ENCODE measurements around the gene MARCHF9.
"Not testable (repeated sequence)": the region's sequence is repeated elsewhere in the genome, so short reads cannot be mapped to it uniquely, and the experiment has no call there.

Gene MARCHF9

DNA sequence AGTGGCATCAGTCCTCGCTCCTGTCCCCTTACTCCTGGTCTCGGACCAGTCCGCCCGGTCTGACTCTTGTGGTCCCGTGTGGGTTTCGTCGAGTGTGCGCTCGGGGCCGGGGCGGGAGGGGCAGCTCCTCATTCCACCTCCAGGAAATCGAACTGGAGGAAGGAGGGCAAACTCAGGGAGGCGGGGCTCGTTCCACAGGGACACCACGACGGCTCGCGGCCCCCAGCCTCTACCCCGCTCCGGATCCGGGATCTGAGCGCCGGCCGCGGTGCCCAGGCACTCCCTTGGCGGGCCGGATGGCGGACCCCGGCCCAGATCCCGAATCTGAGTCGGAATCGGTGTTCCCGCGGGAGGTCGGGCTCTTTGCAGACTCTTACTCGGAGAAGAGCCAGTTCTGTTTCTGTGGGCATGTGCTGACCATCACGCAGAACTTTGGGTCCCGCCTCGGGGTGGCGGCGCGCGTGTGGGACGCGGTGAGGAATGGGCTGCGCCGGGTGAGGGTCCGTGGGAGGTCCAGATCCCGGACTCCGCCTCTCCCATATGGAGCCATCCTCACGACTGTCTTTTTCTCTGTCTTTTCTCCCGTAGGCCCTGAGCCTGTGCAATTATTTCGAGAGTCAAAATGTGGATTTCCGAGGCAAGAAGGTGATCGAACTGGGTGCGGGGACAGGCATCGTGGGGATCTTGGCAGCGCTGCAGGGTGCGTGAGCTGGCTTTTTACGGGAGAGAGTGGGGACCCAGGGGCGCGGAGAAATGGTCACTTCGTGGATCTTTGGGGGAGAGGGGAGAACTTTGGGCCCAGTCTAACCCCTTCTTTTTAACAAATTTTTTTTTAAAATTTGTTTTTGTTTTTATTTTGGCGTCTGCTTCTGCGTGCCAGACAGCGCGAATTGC is 17.8 kb downstream of the MARCHF9 start, which contains the start of gene EEF1AKMT3:
Gene EEF1AKMT3, plus strand, starts transcription at position 186 of the 894 bp plus-strand sequence. Its CDS starts 111 bp downstream, at position 297.
- DNase-seq: peak; percentile 45

DNA sequence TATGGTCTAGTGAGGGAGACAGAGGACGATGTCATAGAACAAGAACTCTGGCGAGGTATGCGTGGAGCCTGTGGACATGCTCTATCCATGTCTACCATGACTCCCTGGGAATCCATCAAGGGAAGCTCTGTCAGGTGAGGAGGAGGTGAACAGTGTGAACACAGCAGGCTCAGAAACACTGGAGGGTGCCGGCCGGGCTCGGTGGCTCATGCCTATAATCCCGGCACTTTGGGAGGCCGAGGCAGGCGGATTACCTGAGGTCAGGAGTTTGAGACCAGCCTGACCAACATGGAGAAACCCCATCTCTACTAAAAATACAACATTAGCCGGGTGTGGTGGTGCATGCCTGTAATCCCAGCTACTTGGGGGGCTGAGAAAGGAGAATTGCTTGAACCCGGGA is 19.7 kb downstream of the MARCHF9 start:
- not testable (repeated sequence) for DNase-seq

DNA sequence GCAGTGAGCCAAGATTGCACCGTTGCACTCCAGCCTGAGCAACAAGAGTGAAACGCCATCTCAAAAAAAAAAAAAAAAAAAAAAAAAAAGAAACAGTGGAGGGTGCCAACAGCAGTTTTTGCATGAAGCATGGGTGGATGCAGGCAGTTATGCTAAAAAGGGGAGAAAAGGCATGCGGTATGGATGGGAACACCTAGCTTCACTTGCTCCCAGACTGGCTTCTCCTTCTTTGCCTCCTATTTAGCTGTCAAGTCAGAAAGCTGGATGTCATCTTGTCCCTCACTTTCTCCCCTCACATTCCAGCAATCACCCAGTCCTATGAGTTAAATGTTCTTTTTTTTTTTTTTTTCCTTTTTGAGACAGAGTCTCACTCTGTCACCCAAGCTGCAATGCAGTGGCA is 20.1 kb downstream of the MARCHF9 start:
- DNase-seq: no peak

DNA sequence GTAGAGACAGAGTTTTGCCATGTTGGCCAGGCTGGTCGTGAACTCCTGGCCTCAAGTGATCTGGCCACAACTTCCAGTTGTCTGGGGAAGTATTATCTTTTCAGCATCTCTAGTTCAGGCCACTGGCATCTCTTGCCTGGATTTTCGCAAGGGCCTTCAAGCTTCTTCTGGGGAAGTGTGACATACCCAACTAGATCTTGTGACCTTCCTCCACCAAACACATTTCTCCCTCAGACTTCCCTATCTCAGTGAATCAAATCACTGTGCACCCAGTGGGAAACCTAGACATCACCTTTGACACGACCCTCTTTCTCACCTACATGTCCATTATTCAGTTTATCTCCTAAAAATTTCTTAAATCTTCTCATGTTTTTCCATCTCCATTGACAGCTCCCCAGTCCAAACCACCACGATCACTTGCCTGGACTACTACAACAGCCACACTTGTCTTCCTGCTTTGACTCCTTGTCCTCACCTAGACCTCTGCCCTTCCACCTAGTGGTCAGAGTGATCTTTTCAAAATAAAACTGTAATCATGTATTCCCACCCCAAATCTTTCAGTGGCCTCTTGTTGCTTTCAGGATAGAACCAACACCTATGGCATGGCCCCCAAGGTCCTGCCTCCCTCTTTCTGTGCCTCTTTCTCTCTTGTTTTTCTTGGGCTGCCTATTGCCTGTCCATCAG is 20.8 kb downstream of the MARCHF9 start:
- DNase-seq: no peak

DNA sequence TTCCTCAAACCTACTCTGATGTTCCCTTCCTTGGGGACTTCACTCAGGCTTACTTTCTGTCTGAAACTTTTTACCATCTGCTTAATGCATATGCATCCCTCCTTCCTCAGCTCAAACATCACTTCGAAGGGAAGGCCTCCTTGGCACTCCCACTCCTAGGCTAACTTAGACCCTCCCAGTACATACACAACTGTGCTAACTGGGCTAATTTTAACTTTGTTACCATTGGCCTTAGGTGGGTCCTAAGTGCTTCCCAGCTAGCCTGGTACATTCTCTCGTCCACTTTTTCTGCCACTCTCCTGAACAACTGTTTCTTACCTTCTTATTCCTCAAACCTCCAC is 21.3 kb downstream of the MARCHF9 start:
- no peak for DNase-seq

DNA sequence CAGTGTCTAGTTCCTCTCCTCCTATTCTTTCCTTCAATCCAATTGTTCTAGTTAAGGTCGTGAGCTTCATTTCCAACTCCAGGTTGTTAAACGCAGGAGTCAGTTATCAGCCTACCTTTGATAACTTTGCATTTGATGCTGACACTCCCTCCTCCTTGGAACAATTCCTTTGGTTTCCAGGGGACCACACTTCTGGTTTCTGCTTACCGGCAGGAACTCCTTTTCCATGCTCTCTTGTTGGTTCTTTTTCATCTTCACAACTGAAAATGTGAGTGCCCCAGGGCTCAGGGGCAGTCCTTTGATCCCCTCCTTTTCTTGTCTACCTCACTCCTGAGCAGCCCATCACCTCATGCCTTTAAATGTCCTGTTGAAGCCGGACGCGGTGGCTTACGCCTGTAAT is 22.5 kb downstream of the MARCHF9 start:
- DNase-seq: no peak

DNA sequence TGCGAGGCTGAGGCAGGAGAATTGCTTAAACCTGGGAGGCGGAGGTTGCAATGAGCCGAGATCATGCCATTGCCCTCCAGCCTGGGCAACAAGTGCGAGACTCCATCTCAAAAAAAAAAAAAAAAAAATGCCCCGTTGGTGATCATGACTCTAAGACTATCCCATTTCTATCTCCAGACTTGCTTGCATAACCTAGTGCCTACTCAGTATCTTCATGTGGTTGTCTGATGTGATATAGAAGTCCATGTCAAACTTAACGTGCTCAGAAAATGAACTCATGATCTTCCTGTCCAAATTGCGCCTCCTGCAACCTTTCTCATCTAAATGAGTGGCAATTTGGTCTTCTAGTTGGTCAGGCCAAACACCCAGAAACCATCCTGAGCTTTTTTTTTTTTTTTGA is 23.0 kb downstream of the MARCHF9 start:
- no peak for DNase-seq

DNA sequence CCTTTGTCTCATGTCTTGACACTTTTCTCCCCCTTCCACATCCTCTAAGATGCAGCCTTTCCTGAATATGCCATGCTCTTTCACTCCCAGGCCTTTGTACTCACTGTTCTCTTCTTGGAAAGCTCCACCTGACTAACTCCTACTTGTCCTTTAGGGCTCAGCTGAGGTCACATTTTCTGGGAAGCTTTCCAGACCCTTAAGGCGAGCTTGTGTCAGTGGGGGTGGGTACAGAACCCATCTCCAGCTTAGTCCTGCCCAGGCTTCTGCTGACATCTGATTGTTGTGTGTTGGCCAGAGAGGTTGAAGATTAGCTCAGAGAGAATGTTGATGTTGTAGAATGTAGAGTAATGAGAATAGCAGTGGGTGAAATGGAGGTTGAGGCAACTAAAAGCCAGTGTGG is 24.8 kb downstream of the MARCHF9 start:
- DNase-seq: no peak

DNA sequence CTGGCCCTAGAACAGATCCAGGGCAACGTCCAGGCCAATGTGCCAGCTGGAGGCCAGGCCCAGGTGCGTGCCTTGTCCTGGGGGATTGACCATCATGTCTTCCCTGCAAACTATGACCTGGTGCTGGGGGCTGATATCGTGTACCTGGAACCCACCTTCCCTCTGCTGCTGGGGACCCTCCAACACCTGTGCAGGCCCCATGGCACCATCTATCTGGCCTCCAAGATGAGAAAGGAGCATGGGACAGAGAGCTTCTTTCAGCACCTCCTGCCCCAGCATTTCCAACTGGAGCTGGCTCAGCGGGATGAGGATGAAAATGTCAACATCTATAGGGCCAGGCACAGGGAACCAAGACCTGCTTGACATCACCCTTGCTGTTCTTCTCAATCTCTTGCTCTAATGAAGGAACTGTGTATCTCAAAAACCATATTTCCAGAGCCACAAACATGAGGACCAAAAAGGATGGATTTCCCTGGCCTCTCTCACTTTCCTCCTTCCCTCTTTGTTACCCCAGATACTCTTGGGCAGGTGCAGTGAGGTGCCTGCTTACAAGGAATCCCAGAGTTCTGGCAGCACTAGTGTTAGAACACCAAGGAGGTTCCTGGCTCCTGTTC is 25.5 kb downstream of the MARCHF9 start:
- DNase-seq: no peak

DNA sequence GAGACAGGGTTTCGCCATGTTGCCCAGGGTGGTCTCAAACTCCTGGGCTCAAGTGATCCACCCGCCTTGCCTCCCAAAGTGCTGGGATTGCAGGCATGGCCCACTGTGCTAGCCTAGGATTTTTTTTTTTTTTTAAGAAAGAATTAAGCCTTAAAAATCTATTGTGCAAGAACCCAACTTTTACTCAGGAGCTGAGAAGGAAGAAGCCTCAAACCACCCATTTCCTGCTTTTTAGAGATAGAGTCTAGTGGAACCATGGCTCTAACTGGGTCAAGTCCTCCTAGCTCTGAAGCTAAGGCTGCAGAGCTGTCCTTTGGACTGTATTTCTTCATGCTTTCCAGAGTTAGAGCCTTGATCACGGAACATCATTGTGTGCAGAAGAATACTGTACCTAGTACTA is 26.3 kb downstream of the MARCHF9 start:
- no peak for DNase-seq

DNA sequence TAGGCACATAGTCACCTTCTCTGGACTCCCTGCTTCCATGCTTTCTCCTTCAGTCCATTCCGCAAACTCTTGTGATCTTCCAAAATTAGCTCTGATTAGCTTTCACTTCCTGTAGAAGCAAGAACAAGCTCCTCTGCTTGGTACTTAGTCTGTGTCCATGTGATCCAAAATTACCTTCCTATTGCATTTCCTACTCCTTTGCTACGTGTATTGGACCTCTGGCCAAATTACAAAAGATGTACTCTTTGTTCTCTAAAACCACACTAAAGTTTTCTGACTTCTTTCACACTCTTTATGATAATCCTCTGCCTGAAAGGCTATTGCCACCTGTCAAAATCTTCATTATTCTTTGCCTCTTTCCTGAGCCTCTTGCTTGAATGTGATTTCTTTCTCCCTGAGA is 26.9 kb downstream of the MARCHF9 start:
- no peak for DNase-seq

DNA sequence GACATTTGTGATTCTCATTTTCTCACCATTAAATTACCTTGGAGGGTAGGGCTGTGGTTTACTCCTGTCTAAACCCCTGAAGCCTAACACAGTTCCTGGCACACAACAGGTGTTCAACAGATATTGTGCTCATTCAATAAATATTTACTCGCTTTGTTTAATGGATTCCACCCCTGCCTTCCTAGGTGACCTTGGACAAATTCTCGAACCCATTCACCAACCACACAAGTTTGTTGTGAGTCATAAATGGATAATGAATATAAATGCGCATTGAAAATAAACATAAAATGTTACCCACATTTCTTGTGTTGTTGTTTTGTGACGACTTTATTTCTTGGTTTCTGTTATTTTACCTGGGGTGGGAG is 27.3 kb downstream of the MARCHF9 start:
- no peak for DNase-seq

DNA sequence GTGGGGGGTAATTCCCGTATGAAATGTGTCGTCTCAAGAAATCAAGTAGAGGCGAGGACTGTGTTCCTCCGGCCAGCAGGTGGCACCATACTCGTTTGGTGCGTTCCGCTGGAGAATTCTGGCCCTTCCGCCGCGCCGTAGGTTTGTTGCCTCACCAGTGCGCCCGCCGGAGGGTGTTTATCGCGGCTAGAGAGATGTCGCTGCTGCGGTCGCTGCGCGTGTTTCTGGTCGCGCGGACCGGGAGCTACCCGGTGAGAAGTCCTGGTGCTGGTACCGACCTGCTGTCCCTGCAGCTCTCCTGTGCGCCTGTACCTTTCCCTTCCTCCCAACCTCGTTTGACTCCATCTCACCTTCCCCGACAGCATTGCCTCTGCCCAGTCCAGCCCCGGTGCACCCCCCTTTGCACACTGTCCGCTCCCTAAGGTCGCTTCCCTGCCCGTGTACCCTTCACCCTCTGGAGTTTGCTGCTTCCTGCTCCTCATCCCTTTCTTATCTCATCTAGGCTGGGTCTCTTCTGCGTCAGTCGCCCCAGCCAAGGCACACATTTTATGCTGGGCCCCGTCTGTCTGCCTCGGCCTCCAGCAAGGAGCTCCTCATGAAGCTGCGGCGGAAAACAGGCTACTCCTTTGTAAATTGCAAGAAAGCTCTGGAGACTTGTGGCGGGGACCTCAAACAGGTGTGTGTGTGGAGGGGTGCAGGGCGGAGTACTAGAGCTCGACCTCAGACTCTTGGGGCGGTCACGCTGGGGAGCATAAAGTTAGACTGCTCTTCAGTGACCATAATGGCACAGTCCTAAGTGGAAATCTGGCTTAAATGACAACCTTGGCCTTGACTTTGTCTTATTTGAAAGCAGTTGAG is 27.9 kb downstream of the MARCHF9 start, which contains the start of gene TSFM:
Gene TSFM, plus strand, starts transcription at position 180 of the 858 bp plus-strand sequence. Its CDS starts 15 bp downstream, at position 195.
- peak; percentile 95 for DNase-seq

DNA sequence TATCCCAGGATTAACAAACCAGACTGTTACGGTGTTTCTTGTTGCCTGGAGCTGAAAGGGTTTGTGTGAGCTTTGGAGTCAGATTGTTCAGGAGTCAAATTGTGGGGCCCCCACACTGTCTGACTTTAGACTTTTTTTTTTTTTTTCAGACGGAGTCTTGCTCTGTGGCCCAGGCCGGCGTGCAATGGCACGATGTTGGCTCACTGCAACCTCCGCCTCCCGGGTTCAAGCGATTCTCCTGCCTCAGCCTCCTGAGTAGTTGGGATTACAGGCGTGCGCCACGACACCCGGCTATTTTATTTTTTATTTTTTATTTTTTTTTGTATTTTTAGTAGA is 28.5 kb downstream of the MARCHF9 start:
- DNase-seq: no peak

DNA sequence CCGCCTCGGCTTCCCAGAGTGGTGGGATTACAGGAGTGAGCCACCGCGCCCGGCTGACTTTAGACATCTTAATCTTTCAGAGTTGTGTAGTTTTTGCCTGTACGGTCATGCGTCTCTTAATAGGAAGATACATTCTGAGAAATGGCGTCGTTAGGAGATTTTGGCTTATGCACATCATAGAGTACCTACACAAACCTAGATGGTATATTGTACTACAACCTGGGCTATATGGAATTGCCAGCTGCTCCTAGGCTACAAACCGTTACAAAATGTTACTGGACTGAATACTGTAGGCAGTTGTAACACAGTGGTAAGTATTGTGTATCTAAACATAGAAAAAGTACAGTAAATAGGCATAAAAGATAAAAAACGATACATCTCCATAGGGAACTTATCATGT is 29.0 kb downstream of the MARCHF9 start:
- no peak for DNase-seq

DNA sequence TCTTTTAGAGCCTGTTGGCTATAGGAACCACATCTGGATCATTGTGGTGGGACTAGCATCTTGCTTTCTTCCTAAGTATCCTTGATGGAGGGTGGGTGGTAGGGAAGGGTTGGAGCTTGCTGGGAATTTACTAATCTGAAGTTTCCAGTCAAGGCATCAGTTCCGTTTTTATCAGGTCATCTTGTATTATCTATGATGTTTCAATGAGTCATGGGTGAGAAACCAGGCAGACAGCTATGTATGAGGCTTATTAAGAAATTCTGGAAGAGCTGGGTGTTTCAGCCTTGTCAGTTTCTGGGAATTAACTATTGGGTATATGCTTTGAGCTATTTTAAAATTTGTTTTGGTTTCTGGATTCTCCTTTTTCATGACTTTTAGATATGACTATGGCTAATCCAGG is 39.0 kb downstream of the MARCHF9 start:
- DNase-seq: no peak

DNA sequence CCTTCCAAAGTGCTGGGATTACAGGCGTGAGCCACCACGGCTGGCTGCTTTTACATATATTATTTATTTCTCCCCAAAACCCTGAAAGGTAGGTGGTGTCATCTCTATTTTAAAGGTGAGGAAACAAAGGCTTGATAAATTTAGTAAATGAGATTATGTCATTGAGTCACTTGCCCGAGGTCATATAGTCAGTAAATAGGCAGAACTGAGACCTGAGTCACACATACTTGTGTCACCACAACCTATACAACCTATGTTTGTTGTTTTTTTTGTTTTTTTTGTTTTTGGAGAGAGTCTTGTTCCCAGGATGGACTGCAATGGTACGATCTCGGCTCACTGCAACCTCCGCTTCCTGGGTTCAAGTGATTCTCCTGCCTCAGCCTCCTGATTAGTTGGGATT is 40.5 kb downstream of the MARCHF9 start:
- no peak for DNase-seq

DNA sequence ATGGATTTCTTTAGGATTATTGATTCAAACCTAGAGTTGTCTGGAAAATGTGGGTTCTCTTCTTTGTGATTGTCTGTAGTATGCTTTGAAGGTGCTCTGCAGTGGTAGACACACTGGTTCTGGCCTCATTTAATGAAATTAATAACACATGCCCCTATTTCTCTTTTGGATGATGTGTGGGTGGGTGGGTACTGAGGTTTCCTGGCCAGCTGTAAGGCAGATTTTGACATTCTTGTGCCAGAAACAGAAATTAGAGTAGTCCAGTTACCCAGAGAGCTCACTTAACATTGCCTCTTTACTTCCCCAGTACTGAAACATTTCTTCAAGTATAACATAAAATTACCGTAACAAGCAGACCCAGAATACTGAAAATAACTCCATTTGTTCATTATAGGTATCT is 42.1 kb downstream of the MARCHF9 start:
- DNase-seq: no peak

DNA sequence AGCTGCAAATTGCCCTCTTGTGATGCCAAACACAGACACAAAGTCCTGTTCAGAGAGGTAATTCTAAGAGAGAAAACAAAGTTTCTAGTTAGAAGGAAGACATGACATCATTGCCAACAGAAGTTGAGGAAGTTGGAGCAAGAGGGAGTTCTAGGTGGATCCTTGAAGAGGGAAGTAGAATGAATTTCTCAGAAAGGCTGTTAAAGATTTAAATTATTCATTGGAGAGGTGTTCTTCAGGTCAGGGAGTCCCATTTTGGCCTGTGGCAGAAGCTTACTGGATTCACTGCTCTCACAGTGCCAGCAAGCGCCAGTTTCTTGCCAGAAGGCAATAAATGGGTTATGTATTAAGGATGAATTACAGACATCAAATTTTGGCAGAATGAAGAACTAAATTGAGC is 43.0 kb downstream of the MARCHF9 start:
- no peak for DNase-seq

DNA sequence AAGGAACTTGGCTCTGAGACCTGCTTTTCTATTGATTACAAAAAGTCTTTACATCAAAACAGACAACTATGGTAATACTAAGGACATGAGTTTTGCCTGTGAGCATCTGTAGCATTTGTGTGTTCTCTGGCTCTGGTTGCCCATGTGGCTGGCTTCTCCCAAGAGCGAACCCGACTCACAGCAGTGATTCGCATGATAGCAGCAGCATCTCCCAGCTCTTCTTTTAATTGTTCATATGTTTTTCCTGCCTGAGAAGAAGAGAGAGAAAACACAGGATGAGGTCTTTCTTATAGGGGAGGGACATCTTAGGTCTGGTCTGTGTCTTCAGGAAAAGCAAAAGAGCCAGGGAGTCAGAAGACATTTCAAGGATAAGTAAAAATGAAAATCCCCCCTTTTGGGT is 46.1 kb downstream of the MARCHF9 start:
- no peak for DNase-seq

DNA sequence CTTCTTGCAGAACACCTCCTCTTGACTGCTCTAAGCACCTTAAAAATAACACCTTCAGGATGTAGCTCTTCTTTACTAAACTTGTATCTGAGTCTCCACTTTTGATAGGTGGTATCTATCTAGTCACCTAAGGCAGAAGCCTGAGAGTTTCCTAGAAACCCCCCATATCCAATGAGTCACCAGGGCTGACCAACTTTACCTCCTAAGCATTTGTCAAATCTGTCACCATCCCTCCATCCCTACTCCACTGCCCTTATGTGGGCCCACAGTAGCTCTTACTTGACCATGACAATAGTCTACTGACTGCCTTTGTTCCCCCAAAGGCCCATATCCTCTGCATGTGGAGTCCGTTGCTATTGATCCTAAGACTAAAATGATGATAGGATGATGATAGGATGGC is 47.7 kb downstream of the MARCHF9 start:
- DNase-seq: no peak

DNA sequence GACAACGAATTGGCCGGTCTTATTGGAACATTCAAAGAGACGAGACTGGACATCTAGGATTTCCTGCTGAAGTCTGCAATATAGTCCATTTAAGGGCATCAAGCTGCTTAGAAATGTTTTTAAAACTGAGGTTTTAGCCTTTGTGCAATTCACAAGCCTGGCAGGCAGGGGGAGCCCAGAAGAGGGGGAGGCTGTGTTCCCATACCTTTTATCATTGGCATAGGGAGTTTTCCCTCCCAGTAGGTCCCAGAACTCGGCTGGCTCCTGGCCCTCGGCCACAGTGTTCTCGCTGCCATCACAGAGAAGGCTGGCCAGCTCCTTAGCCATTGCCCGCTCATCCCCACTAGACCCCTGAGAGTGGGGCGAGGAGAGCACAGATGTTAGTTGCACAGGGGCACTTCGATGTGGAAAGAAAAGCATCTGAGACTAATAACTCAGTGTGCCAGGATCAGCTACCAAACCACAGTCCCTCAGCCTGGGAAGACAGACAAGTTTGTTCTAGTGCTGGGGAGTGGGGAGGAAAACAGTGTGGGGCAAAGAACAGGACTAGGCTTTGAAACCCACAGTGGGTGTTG is 48.5 kb downstream of the MARCHF9 start:
- peak; percentile 13 for DNase-seq

DNA sequence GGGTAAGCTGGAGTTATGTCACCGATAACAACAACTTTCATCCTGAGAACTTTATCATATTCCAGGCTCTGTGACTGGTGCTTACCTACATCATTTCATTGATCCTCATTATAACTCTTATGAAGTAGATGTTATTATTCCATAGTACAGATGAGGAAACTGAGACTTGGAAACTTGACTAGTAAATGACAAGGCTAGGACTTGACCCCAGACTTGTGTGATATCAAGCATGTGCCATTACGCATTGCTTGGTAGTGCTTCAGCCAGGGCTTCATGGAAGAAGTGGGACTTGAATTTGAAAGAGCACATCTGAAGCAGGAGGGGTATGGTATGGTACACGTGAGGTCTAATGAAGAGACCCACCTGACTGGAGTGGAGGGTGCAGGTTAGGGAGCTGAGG is 51.8 kb downstream of the MARCHF9 start:
- no peak for DNase-seq

Data from NCI-H345 (cell line).